PC-9 (cell line): ENCODE data around the gene TMTC2.

Experiments used
- EZH2 ChIP-seq: fragments of 200-600 bp; sonication (generic); IDR thresholded peaks from 2 replicates; pipeline ENCODE4 v1.8.0; 2017; ENCODE audit warnings: antibody characterized with exemption, low read depth
- TF ChIP-seq, protein P1 (sequence below): fragments of 200-600 bp; sonication (generic); conservative IDR thresholded peaks from 2 replicates; pipeline ENCODE4 v1.6.1; 2017; ENCODE audit warnings: mixed run types, antibody characterized with exemption, mild to moderate bottlenecking, moderate library complexity

DNA sequence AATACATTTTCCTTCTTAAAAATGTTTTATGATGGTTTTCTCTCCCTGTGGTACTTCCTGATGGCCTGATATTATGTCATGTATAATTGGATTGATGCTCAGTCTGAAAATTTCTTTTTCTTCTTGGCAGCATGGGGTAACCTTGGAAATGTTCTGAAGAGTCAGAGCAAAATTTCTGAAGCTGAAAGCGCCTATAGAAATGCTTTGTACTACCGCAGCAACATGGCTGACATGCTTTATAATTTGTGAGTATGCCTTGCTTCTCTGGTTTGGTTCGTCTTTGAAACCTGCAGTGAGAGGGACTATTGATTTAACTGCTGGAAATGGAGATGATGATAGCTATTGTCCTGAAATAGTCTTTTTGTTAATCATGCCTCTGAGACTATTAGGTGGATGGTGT lies 243.6 kb downstream of the TMTC2 start:
- TF ChIP-seq, protein P1, sequence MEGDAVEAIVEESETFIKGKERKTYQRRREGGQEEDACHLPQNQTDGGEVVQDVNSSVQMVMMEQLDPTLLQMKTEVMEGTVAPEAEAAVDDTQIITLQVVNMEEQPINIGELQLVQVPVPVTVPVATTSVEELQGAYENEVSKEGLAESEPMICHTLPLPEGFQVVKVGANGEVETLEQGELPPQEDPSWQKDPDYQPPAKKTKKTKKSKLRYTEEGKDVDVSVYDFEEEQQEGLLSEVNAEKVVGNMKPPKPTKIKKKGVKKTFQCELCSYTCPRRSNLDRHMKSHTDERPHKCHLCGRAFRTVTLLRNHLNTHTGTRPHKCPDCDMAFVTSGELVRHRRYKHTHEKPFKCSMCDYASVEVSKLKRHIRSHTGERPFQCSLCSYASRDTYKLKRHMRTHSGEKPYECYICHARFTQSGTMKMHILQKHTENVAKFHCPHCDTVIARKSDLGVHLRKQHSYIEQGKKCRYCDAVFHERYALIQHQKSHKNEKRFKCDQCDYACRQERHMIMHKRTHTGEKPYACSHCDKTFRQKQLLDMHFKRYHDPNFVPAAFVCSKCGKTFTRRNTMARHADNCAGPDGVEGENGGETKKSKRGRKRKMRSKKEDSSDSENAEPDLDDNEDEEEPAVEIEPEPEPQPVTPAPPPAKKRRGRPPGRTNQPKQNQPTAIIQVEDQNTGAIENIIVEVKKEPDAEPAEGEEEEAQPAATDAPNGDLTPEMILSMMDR: no peak
- TF ChIP-seq EZH2: no peak
